Mucosa of stomach (tissue), 1 donor: ENCODE measurements around the gene OTUB1.

Source experiments
- H3K27me3 ChIP-seq: one replicate; pipeline ENCODE4 v1.7.0; 2013; ENCODE audit warnings: mild to moderate bottlenecking, low read length; ENCODE audit not compliant: control insufficient read depth, insufficient read depth
- H3K36me3 ChIP-seq: one replicate; pipeline ENCODE4 v1.7.0; 2013; ENCODE audit warnings: low read length; ENCODE audit not compliant: control insufficient read depth, insufficient read depth
- H3K4me1 ChIP-seq: one replicate; pipeline ENCODE4 v1.7.0; 2013; ENCODE audit warnings: mild to moderate bottlenecking, low read length; ENCODE audit not compliant: control insufficient read depth, insufficient read depth
- H3K4me3 ChIP-seq: one replicate; pipeline ENCODE4 v1.7.0; 2013; ENCODE audit warnings: low read length
- H3K9ac ChIP-seq: one replicate; pipeline ENCODE4 v1.7.0; 2013; ENCODE audit warnings: mild to moderate bottlenecking, low read length, moderate library complexity
- H3K9me3 ChIP-seq: one replicate; pipeline ENCODE4 v1.7.0; 2013; ENCODE audit warnings: mild to moderate bottlenecking, low read length, moderate library complexity; ENCODE audit not compliant: control insufficient read depth
- donor health status: Pancreatic carcinoma.

OTUB1 gene

GRCh38 chr11:64011371-64011770 is 25.1 kb downstream of the OTUB1 start:
- Histone ChIP-seq H3K9ac (no peak overlapping the region), H3K4me1 (peaks cover 25% of the 10 kb centered on the region), H3K4me3 (no peak overlapping the region), H3K27me3 (peaks cover 21% of the 10 kb centered on the region), H3K9me3 (no peaks in the 10 kb centered on the region), H3K36me3 (no peaks in the 10 kb centered on the region)

GRCh38 chr11:64013141-64013896 is 27.1 kb downstream of the OTUB1 start:
- Histone ChIP-seq H3K4me1 (peaks cover 20% of the 10 kb centered on the region), H3K27me3 (peaks cover 6% of the 10 kb centered on the region), H3K4me3 (no peak overlapping the region), H3K36me3 (no peaks in the 10 kb centered on the region), H3K9ac (no peak overlapping the region), H3K9me3 (no peaks in the 10 kb centered on the region)

GRCh38 chr11:64014356-64014755 is 28.1 kb downstream of the OTUB1 start:
- H3K27me3 ChIP-seq: peaks cover 4% of the 10 kb centered on the region
- H3K36me3 ChIP-seq: no peaks in the 10 kb centered on the region
- no peak overlapping the region for H3K4me3 ChIP-seq
- no peaks in the 10 kb centered on the region for H3K9me3 ChIP-seq
- peaks cover 26% of the 10 kb centered on the region for H3K4me1 ChIP-seq
- H3K9ac ChIP-seq: no peak overlapping the region

- peaks cover 26% of the 10 kb centered on the region for H3K4me1 ChIP-seq
- H3K9ac ChIP-seq: no peak overlapping the region
- no peak overlapping the region for H3K4me3 ChIP-seq
- H3K36me3 ChIP-seq: no peaks in the 10 kb centered on the region
- H3K9me3 ChIP-seq: no peaks in the 10 kb centered on the region
- H3K27me3 ChIP-seq: peaks cover 3% of the 10 kb centered on the region
Measured at GRCh38 chr11:64015510-64015909, 29.3 kb downstream of the OTUB1 start.

GRCh38 chr11:64015935-64016845 is 30.0 kb downstream of the OTUB1 start:
- Histone ChIP-seq H3K4me1 (peaks cover 22% of the 10 kb centered on the region), H3K9ac (no peak overlapping the region), H3K4me3 (no peak overlapping the region)

GRCh38 chr11:64017945-64018224 is 31.6 kb downstream of the OTUB1 start:
- Histone ChIP-seq H3K4me3 (no peak overlapping the region), H3K4me1 (peaks cover 18% of the 10 kb centered on the region), H3K9ac (no peak overlapping the region), H3K9me3 (no peaks in the 10 kb centered on the region), H3K27me3 (peaks cover 3% of the 10 kb centered on the region), H3K36me3 (no peaks in the 10 kb centered on the region)

More at GRCh38 chr11:64015935-64016845, 30.0 kb downstream of the OTUB1 start:
- H3K36me3 ChIP-seq: no peaks in the 10 kb centered on the region
- H3K27me3 ChIP-seq: peaks cover 3% of the 10 kb centered on the region
- no peaks in the 10 kb centered on the region for H3K9me3 ChIP-seq

- Histone ChIP-seq H3K27me3 (peaks cover 3% of the 10 kb centered on the region), H3K9me3 (no peaks in the 10 kb centered on the region), H3K9ac (no peak overlapping the region), H3K36me3 (no peaks in the 10 kb centered on the region), H3K4me1 (peaks cover 18% of the 10 kb centered on the region), H3K4me3 (no peak overlapping the region)
Measured at GRCh38 chr11:64018310-64018709, 32.1 kb downstream of the OTUB1 start.

GRCh38 chr11:64019106-64020037 is 33.1 kb downstream of the OTUB1 start:
- H3K9ac ChIP-seq: no peak overlapping the region
- no peaks in the 10 kb centered on the region for H3K36me3 ChIP-seq
- H3K4me1 ChIP-seq: peaks cover 18% of the 10 kb centered on the region
- H3K4me3 ChIP-seq: no peak overlapping the region
- H3K9me3 ChIP-seq: no peaks in the 10 kb centered on the region
- H3K27me3 ChIP-seq: peaks cover 3% of the 10 kb centered on the region

- H3K36me3 ChIP-seq: no peaks in the 10 kb centered on the region
- H3K4me3 ChIP-seq: no peak overlapping the region
- H3K4me1 ChIP-seq: peaks cover 18% of the 10 kb centered on the region
- peaks cover 3% of the 10 kb centered on the region for H3K27me3 ChIP-seq
- no peak overlapping the region for H3K9ac ChIP-seq
- H3K9me3 ChIP-seq: no peaks in the 10 kb centered on the region
Measured at GRCh38 chr11:64020976-64021756, 34.9 kb downstream of the OTUB1 start.

GRCh38 chr11:64021757-64022093 is 35.5 kb downstream of the OTUB1 start:
- H3K9me3 ChIP-seq: no peaks in the 10 kb centered on the region
- no peak overlapping the region for H3K4me3 ChIP-seq
- peaks cover 3% of the 10 kb centered on the region for H3K27me3 ChIP-seq
- H3K4me1 ChIP-seq: peaks cover 18% of the 10 kb centered on the region
- H3K9ac ChIP-seq: no peak overlapping the region
- no peaks in the 10 kb centered on the region for H3K36me3 ChIP-seq

- Histone ChIP-seq H3K27me3 (peaks cover 3% of the 10 kb centered on the region), H3K36me3 (no peaks in the 10 kb centered on the region), H3K9me3 (no peaks in the 10 kb centered on the region), H3K4me3 (no peak overlapping the region), H3K4me1 (peaks cover 22% of the 10 kb centered on the region), H3K9ac (no peak overlapping the region)
Measured at GRCh38 chr11:64022125-64022784, 36.0 kb downstream of the OTUB1 start.
